Measurements from ENCODE around the gene TRIM37.

DNA sequence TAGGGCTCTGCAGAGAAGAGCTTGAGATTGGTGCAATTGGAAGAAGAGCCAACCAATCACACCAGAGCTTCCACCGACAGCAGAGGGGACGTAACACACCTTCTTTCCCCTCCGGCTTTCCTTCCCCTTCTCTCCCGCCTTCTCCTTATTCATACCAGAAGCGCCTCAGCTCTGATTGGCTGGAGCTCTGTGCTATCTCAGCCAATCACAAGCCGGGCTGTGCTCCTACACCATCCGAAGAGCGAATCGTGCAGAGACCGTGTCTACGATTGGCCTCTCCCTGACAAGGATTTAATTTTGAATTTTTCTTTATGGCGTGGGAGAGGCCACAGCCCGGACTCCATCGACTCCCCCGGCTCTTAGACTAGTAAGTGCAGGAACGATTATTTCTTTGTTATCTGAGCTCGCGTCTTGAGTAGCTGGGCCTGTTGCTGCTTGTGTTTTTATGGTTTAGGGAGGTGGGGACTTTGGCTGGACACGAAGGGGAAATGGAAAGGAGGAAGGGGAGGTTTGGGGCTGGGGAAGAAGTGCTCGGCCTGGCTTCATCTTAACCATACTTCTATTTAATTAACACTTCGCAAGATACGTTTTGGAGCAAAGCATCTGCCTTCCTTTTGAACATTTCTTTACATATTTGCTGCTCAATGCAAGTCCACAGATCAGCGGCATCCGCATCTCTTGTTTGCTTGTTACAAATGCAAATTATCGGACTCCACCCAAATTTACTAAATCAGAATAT lies 48.9 kb upstream of the TRIM37 start, which contains the start of gene PRR11:
- TF ChIP-seq EZH2 (IDR thresholded peaks at IDR 0.05), result no peak
- TF ChIP-seq, protein P1, sequence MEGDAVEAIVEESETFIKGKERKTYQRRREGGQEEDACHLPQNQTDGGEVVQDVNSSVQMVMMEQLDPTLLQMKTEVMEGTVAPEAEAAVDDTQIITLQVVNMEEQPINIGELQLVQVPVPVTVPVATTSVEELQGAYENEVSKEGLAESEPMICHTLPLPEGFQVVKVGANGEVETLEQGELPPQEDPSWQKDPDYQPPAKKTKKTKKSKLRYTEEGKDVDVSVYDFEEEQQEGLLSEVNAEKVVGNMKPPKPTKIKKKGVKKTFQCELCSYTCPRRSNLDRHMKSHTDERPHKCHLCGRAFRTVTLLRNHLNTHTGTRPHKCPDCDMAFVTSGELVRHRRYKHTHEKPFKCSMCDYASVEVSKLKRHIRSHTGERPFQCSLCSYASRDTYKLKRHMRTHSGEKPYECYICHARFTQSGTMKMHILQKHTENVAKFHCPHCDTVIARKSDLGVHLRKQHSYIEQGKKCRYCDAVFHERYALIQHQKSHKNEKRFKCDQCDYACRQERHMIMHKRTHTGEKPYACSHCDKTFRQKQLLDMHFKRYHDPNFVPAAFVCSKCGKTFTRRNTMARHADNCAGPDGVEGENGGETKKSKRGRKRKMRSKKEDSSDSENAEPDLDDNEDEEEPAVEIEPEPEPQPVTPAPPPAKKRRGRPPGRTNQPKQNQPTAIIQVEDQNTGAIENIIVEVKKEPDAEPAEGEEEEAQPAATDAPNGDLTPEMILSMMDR (IDR thresholded peaks at IDR 0.05), result no peak
